H1 (cell line): ENCODE measurements around the gene ADGRF5. TPM values are rescaled to one million over a fixed set of nuclear protein-coding genes. Genes with fewer than 3 reads are reported as not detected.

Experiments
- TEAD4 ChIP-seq: IDR thresholded peaks from 2 replicates; pipeline ENCODE4 v1.6.1; 2012; ENCODE audit warnings: low read depth, low read length, inconsistent platforms, mixed read lengths
- polyA plus RNA-seq, 7 experiments: library from polyadenylated mRNA; depleted of rRNA in 3 of 7; stranded (reverse) in 5 of 7; unstranded in 2 of 7; fragments of >200 nt in 5 of 7; fragments of 200-250 nt in 2 of 7; gene quantifications; 1 replicate in 5 of 7; 2 replicates in 1 of 7; 4 replicates in 1 of 7; pipeline versions ENCODE4 v1.2.1 to v1.2.3, GENCODE V29; 2011 to 2013; ENCODE audit warnings: missing spikeins in 2 of 7, mixed read lengths in 2 of 7
- total RNA-seq: library from RNA; stranded (reverse); fragmentation: NEBNext Ultra II Directional; extraction: Animal tissue kit (Norgen Biotek cat#: 25700); gene quantifications from 2 replicates; pipeline ENCODE4 v1.2.1, GENCODE V29; 2021

ADGRF5 gene
- total and polyA plus RNA-seq, 2 of the 8 experiments (the other 6 are each of a cell fraction or from before 2014, with no cell fraction given) = 0.06 TPM; not detected in 1

- no peak for TF ChIP-seq TEAD4
Observed at GRCh38 chr6:46940433-46941226, 18.9 kb upstream of the ADGRF5 start (continued).
